BJ (cell line): ENCODE data around the gene VWA8. TPM values are rescaled to one million over a fixed set of nuclear protein-coding genes. Genes with fewer than 3 reads are reported as not detected.

Experiments
- CTCF ChIA-PET: fragments of 350-600 bp; formaldehyde crosslinking; extraction: SDS; loops from one replicate; lab custom pipeline; 2021; ENCODE audit warnings: antibody characterized with exemption, inconsistent platforms; lab: Yijun Ruan, JAX
- POLR2A ChIA-PET: fragments of 300-600 bp; sonication (Branson Sonifier 250); formaldehyde crosslinking; extraction: SDS; loops from one replicate; lab custom pipeline; 2021; ENCODE audit warnings: antibody characterized with exemption; lab: Charles Lee
- DNase-seq: peaks from one replicate; pipeline ENCODE4 v3.0.0-alpha.2; 2011; ENCODE audit warnings: low read depth
- H3K27me3 ChIP-seq: 2 replicates; pipeline ENCODE4 v1.6.0; 2011; ENCODE audit warnings: low read length; ENCODE audit not compliant: control insufficient read depth, insufficient read depth
- H3K36me3 ChIP-seq: 2 replicates; pipeline ENCODE4 v1.5.1; 2011; ENCODE audit warnings: low read length; ENCODE audit not compliant: control insufficient read depth, insufficient read depth
- H3K4me3 ChIP-seq: 2 replicates; pipeline ENCODE4 v1.5.1; 2011; ENCODE audit warnings: low read depth, mild to moderate bottlenecking, control low read depth, low read length
- CTCF ChIP-seq: IDR thresholded peaks from 2 replicates; pipeline ENCODE4 v1.5.1; 2011; ENCODE audit warnings: low read depth, mild to moderate bottlenecking, control low read depth, inconsistent platforms, low read length, moderate library complexity; ENCODE audit not compliant: insufficient read depth
- polyA plus RNA-seq: library from polyadenylated mRNA; depleted of rRNA; stranded (reverse); fragments of >200 nt; gene quantifications from 2 replicates; pipeline ENCODE4 v1.2.3, GENCODE V29; 2011

Gene VWA8
- polyA plus RNA-seq, 1 experiment: 5.9 TPM

DNA sequence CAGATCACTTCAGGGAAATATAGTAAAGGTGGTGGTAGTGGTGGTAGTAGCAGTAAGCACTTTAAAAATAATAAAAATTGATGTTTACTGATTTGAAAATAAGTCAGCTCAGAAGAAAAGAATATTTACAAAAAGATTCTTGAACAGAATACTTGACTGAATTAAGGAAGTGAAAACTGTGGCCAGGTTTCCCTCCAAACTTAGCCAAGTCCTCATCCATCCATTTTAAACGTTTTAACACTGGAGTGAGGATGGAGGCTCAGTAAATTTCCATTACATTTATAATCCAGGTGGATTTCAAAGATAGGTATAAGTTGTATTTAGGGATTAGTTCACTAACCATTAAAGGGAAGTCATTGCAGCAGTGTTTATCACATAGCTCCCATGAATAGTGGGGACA lies 282.1 kb downstream of the VWA8 start:
- POLR2A ChIA-PET: interaction anchor here (0.6 kb wide), 1 partner anchor 348 kb away, joined by 10 read pairs; no protein-coding TSS in a partner anchor
- TF ChIP-seq CTCF: no peak
- DNase-seq: no peak

DNA sequence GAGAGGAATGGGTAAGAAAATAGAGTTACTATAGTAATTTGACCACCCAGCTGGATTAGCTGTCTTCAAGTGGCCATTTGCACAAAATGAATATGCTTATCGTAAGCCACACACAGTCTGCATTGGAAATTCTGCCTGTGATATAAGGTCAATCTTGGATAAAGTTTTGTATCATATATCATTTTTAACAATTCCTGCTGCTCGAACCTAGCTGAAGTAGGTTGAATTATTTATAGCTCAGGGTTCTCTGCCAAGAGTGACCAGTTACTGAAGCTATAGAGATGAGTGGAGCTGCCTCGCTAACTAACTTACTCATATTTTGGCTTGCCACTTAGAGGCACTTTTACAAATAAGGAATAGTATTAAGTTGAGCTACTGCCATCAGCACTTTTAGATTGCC lies 282.7 kb downstream of the VWA8 start:
- ChIA-PET POLR2A (no interaction called here), CTCF (interaction anchor here (0.6 to 4.0 kb wide), 5 partner anchors 10 to 462 kb away, joined by 3 to 26 read pairs (median 3); no protein-coding TSS in a partner anchor)
- no peak for DNase-seq
- H3K36me3 ChIP-seq: no peaks in the 10 kb centered on the region
- TF ChIP-seq CTCF: no peak
- no peak overlapping the region for H3K4me3 ChIP-seq
- H3K27me3 ChIP-seq: no peaks in the 10 kb centered on the region

More for the DNA sequence above, 282.1 kb downstream of the VWA8 start:
- Histone ChIP-seq H3K27me3 (no peaks in the 10 kb centered on the region), H3K36me3 (no peaks in the 10 kb centered on the region), H3K4me3 (no peak overlapping the region)
- CTCF ChIA-PET: interaction anchor here (0.6 to 4.0 kb wide), 5 partner anchors 10 to 461 kb away, joined by 3 to 26 read pairs (median 3); no protein-coding TSS in a partner anchor

GRCh38 chr13:41675306-41675705 lies 285.6 kb downstream of the VWA8 start:
- no peak for TF ChIP-seq CTCF
- POLR2A ChIA-PET: no interaction called here
- no peaks in the 10 kb centered on the region for H3K36me3 ChIP-seq
- no peak overlapping the region for H3K4me3 ChIP-seq
- no peaks in the 10 kb centered on the region for H3K27me3 ChIP-seq
- DNase-seq: no peak
- CTCF ChIA-PET: interaction anchor here (0.6 to 1.6 kb wide), 3 partner anchors 267 to 366 kb away, joined by 3 read pairs; no protein-coding TSS in a partner anchor

DNA sequence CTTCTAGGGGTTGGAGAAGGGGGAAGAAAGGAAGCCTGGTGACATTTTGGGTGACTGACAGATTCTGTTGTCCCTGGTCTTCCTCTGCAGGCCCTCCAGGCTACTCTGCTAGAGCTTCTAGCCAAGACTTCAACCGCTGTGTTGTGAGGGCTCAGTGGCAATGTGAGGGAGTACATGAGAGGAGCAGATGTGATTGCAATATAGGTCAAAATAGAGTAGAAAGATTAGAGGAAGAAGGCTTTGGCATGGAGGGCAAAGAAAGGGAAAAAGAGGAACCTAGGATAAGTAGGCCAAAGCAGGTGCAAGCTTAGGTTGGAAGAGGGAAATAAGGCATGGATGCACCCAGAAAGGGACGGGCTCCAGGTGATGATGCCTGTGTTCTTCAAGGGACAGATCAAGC lies 286.7 kb downstream of the VWA8 start:
- no peak for DNase-seq
- no peak for TF ChIP-seq CTCF
- Histone ChIP-seq H3K4me3 (no peak overlapping the region), H3K36me3 (no peaks in the 10 kb centered on the region), H3K27me3 (no peaks in the 10 kb centered on the region)
- CTCF ChIA-PET: interaction anchor here (0.7 to 2.6 kb wide), 5 partner anchors 13 to 436 kb away, joined by 3 to 8 read pairs (median 3); no protein-coding TSS in a partner anchor
- POLR2A ChIA-PET: no interaction called here

GRCh38 chr13:41673640-41674039 lies 287.3 kb downstream of the VWA8 start:
- H3K4me3 ChIP-seq: no peak overlapping the region
- ChIA-PET CTCF (interaction anchor here (0.7 to 2.6 kb wide), 4 partner anchors 17 to 437 kb away, joined by 3 to 8 read pairs (median 3); no protein-coding TSS in a partner anchor), POLR2A (no interaction called here)
- no peak for TF ChIP-seq CTCF
- no peaks in the 10 kb centered on the region for H3K27me3 ChIP-seq
- no peak for DNase-seq
- H3K36me3 ChIP-seq: no peaks in the 10 kb centered on the region
